GM18508 (cell line): ENCODE measurements around the gene SOCS1.

Source experiments
- ATAC-seq: cut with Tn5 transposase; IDR thresholded peaks from one replicate; pipeline ENCODE4 v1.9.1; 2021; ENCODE audit warnings: moderate number of reproducible peaks; ENCODE audit not compliant: insufficient read depth, unreplicated experiment

The SOCS1 gene

GRCh38 chr16:11264155-11264832 is 8.3 kb upstream of the SOCS1 start:
- ATAC-seq: no peak

- ATAC-seq: no peak
These were observed 7.7 kb upstream of the SOCS1 start for GRCh38 chr16:11263737-11264136.

DNA sequence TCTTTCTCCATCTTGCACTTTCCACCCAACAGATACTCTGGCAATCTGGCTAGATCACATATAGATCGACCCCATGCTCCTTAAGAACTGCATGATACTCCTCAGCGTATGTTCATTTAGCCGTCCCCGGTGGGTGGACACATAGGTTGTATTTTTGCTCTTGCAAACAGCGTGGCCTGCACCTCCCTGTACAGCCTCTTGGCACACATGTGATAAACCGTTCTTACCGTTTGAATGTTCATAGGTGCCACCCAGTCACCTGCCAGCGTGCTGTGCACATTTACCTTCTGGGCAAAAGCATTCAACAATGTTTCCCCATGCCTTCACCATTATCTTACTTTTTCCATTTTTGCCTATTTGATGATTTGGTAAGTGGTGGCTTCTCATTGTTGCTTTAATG is 6.9 kb upstream of the SOCS1 start:
- no peak for ATAC-seq

DNA sequence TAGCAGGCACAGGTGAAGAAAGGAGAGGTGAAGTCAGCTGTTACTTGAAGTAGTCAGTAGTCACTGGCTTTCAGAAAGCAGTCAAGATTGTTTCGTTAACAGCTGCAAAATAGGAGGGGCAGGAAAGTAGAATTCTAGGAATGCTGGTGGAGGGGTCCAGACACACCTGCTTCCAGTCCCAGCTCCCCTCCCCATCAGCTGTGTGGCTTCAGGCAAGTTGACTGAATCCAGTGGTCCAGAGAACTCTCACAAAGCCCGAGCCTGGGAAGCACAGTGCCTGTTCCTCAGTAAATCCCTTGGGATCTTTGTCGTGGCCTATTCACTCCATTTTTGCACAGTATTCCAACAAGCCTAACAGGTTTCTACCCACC is 4.6 kb upstream of the SOCS1 start:
- ATAC-seq: no peak

DNA sequence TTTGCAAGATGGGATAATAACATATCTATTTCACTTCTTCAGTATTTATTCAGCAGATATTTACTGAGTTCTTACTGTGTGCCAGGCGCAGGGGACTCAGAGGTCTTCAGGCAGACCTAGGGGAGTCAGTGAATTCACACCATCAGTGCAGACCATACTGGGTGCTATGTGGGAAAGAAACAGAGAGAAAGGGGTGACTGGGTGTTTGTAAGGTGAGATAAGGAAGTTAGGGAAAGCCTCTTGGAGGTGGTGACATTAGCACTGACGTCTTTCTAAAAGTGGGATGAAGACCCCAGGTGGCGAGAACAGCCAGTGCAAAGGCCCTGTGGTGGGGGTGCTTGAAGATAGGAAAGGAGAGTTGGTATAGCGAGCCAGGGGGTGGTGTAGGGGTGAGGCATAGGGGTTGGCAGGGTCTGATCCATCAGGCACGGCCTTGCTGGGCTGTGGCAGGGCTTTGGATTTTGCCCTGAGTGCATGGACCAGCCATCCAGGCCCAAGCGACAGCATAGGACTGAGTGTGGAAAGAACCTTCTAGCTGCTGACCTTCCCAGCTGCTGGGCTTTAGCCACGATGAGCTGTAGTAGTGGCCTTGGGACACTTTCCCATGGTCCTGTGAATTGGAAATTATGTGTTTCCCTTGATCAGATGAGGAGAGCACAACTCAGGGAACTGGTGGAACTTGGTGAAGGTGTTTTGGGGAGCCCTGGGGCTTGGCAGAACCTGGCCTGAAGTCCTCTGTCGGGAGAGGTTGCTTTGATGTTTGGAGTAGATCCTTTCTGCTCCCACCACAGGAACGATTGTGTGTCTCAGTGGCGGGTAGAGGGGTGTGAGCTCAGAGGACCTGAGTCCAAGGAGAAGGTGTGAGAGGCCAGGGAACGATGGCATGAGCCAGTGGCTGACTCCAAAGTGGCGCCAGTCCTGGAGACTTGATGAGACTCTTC is 3.9 kb upstream of the SOCS1 start:
- ATAC-seq: no peak

DNA sequence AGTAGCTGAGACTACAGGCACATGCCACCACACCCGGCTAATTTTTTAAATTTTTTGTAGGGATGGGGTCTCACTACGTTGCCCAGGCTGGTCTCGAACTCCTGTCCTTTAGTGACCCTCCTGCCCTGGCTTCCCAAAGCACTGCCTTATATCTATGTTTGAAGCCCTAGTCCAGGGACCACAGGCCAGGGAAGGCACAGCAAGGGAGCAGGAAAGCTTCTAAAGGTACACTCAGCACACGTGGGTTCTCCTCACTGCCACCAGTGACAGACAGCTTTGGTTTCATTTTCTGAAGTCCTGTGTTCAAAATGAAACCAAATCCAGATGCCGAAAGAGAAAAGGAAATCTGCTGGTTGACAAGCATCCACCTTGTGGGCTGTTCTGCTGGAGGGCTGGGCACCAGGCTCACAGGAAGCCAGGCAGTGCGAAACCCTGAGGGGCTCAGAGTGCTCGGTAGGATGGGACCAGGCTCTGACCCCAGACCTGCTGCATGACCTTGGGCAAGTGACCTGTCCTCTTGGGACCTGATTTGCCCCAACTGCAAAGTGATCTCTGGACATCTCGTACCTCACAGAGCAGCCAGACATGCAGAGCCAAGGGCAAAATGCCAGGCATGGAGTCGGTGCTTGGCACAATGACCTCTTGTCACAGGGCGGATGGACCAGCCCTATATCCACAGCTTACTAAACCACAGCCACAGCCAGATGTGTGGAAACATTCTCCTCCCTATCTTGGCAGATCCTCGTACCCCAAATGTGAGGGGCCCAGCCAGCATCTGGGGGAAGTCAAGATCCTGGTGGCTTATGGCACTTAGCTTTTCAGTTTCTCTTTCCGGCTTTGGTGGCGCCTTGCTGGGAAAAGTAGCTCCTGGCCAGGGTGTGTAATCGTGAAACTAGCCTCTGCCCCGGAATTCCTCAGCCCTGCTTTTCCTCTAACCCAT is 2.8 kb upstream of the SOCS1 start:
- ATAC-seq: no peak

- no peak for ATAC-seq
These were observed 1.3 kb upstream of the SOCS1 start for GRCh38 chr16:11257131-11257938.

GRCh38 chr16:11256661-11257130 is 692 bp upstream of the SOCS1 start:
- ATAC-seq: no peak

DNA sequence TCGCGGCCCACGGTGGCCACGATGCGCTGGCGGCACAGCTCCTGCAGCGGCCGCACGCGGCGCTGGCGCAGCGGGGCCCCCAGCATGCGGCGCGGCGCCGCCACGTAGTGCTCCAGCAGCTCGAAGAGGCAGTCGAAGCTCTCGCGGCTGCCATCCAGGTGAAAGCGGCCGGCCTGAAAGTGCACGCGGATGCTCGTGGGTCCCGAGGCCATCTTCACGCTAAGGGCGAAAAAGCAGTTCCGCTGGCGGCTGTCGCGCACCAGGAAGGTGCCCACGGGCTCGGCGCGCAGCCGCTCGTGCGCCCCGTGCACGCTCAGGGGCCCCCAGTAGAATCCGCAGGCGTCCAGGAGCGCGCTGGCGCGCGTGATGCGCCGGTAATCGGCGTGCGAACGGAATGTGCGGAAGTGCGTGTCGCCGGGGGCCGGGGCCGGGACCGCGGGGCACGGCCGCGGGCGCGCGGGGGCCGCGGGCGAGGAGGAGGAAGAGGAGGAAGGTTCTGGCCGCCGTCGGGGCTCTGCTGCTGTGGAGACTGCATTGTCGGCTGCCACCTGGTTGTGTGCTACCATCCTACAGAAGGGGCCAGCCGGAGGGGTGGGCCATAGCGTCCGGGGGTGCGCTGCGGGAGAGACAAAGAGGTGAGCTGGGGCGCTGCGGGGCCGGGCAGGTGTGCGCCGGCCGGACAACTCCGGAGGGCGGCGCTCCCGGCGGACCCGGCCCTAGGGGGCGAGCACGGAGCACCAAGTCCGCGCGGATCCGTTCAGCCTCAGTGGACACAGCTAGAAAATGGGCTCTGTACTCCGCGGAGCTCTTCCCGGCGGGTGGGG is 879 bp downstream of the SOCS1 start:
- no peak for ATAC-seq

GRCh38 chr16:11253995-11254912 is 1.8 kb downstream of the SOCS1 start:
- no peak for ATAC-seq

GRCh38 chr16:11253009-11253994 is 2.7 kb downstream of the SOCS1 start:
- ATAC-seq: no peak

- no peak for ATAC-seq
These were observed 3.5 kb downstream of the SOCS1 start for GRCh38 chr16:11252482-11252931.

GRCh38 chr16:11251525-11252481 is 4.2 kb downstream of the SOCS1 start:
- ATAC-seq: no peak

GRCh38 chr16:11250786-11251524 is 5.0 kb downstream of the SOCS1 start:
- ATAC-seq: no peak
